Esophagus (tissue), 2 donors: ENCODE results near the gene CCDC188. TPM values are rescaled to one million over a fixed set of nuclear protein-coding genes. Genes with fewer than 3 reads are reported as not detected.
A peak's percentile ranks its signal among the peaks of the same experiment; 100 is the strongest.

Source experiments
- H3K27ac ChIP-seq, 2 donors: one replicate each; pipeline ENCODE4 v1.5.1; 2013; ENCODE audit warnings: low read depth in 2 of 2, mild to moderate bottlenecking in 2 of 2, inconsistent platforms in 1 of 2, low read length in 1 of 2, moderate library complexity in 1 of 2
- H3K27me3 ChIP-seq, 2 donors: one replicate each; pipeline ENCODE4 v1.6.1; 2013; ENCODE audit warnings: low read length in 2 of 2, control low read depth in 1 of 2, mild to moderate bottlenecking in 1 of 2; ENCODE audit not compliant: insufficient read depth in 2 of 2, control insufficient read depth in 1 of 2
- H3K36me3 ChIP-seq, 2 donors: one replicate each; pipeline ENCODE4 v1.6.1; 2013; ENCODE audit warnings: low read length in 1 of 2; ENCODE audit not compliant: control insufficient read depth in 2 of 2, insufficient read depth in 2 of 2
- H3K4me1 ChIP-seq, 2 donors: one replicate each; pipeline ENCODE4 v1.6.1; 2013; ENCODE audit warnings: low read length in 1 of 2; ENCODE audit not compliant: control insufficient read depth in 2 of 2, insufficient read depth in 2 of 2
- H3K4me3 ChIP-seq, 2 donors: one replicate each; pipeline ENCODE4 v1.5.1; 2013; ENCODE audit warnings: low read length in 2 of 2, mild to moderate bottlenecking in 2 of 2, low read depth in 1 of 2, moderate library complexity in 1 of 2
- H3K9me3 ChIP-seq, 2 donors: one replicate each; pipeline ENCODE4 v1.6.1; 2013; ENCODE audit warnings: mild to moderate bottlenecking in 2 of 2, low read depth in 1 of 2, low read length in 1 of 2, moderate library complexity in 1 of 2; ENCODE audit not compliant: control insufficient read depth in 2 of 2, insufficient read depth in 1 of 2
- WGBS, 2 donors: extraction: QIAGEN DNeasy Blood & Tissue Kit; methylation state at CpG; one replicate each; pipeline ENCODE4 v1.1.7; 2013; 5-methylcytosine and 5-hydroxymethylcytosine counted together
- polyA plus RNA-seq, 2 donors: library from polyadenylated mRNA; stranded (reverse); fragments of 200-250 nt; gene quantifications; one replicate each; pipeline ENCODE4 v1.2.3, GENCODE V29; 2013
- donor health status: healthy with polysubstance abuse.
- donor health status: Bipolar disorder and iron deficiency.

The CCDC188 gene
- polyA plus RNA-seq, 2 donors: 0.35 to 0.65 TPM

DNA sequence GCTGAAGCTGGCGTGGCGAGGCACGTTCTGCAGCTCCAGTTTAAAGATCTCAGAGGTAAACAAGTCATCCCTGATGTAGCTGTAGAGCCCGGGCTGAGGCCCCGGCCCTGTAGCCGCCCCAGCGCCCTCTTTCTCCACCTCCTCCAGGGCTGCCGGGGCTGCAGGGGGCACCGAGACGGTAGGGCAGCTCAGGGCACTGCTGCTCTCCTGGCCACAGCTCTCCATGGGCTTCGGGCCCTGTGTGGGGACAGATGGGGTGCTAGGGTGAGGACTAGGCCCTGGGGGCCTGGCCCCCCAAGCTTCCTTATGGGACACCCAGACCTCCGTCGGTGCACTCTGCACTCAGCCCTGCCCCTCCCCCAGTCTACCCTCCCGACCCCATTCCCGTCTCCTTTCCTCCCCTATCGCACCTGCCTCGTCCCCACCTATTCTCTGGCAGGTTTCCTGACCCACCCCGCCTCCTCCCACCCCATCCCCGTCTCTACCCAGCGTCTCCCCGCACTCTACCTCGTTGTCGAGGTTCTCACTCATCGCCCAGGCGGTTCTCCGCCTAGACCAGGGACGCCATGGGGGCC, 34.4 kb downstream of the CCDC188 start:
- Histone ChIP-seq H3K27ac (peak overlapping the region; percentile 65 to 76), H3K36me3 (peaks cover 15 to 46% of the 10 kb centered on the region in 2 donors)

DNA sequence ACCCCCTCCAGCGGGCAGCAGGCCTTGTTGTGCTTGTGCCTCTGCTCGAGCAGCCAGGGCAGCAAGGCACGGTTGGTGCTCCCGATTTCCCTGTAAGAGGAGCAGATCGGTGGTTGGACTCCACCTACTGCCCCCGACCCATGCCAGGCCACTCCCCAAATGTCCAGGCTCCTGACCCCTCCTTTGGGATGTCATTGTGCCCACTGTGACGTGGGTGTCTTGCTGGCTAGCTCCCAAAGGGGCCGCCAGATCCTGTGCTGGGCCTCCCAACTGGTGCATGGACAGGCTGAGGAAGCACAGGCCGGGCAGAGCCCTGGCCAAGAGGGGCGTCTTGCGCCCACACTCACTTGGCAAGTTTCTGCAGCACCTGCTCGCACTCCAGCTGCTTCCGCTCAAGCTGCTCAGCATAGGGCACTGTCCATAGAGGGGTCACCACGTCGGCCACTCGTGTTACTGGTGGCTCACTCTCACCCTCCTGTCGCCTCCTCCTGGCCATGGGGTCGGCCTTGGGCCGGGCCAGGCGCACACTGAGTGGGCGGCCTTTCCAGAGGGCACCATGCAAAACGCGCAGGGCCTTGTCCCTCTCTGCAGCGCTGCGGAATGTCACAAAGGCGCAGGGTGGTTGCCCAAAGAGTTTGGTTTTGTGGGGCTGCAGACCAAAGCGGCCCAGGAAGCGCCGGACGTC, 35.0 kb downstream of the CCDC188 start, which contains the start of gene RANBP1:
TSS of gene RANBP1 (plus strand) at position 414 of the 685 bp plus-strand sequence. CDS start at position 495, 81 bp downstream.
- H3K36me3 ChIP-seq: peaks cover 15 to 47% of the 10 kb centered on the region in 2 donors
- H3K27ac ChIP-seq: peak within 1 kb of the TSS; percentile 65 to 76
- H3K27me3 ChIP-seq: no peaks in the 10 kb centered on the region
- H3K9me3 ChIP-seq: no peaks in the 10 kb centered on the region
- H3K4me1 ChIP-seq: peaks cover 8 to 9% of the 10 kb centered on the region in 2 donors
- WGBS, 2 donors: 61 to 63% methylated on average over 30 of the region's 30 CpGs
- H3K4me3 ChIP-seq: peak within 1 kb of the TSS; percentile 72 to 85

More for the DNA sequence above, 34.4 kb downstream of the CCDC188 start:
- Histone ChIP-seq H3K4me1 (peaks cover 8 to 9% of the 10 kb centered on the region in 2 donors), H3K4me3 (peak overlapping the region; percentile 72 to 85), H3K27me3 (no peaks in the 10 kb centered on the region), H3K9me3 (no peaks in the 10 kb centered on the region)
- 5 to 6% methylated on average over 26 to 27 of the region's 27 CpGs for WGBS, 2 donors

DNA sequence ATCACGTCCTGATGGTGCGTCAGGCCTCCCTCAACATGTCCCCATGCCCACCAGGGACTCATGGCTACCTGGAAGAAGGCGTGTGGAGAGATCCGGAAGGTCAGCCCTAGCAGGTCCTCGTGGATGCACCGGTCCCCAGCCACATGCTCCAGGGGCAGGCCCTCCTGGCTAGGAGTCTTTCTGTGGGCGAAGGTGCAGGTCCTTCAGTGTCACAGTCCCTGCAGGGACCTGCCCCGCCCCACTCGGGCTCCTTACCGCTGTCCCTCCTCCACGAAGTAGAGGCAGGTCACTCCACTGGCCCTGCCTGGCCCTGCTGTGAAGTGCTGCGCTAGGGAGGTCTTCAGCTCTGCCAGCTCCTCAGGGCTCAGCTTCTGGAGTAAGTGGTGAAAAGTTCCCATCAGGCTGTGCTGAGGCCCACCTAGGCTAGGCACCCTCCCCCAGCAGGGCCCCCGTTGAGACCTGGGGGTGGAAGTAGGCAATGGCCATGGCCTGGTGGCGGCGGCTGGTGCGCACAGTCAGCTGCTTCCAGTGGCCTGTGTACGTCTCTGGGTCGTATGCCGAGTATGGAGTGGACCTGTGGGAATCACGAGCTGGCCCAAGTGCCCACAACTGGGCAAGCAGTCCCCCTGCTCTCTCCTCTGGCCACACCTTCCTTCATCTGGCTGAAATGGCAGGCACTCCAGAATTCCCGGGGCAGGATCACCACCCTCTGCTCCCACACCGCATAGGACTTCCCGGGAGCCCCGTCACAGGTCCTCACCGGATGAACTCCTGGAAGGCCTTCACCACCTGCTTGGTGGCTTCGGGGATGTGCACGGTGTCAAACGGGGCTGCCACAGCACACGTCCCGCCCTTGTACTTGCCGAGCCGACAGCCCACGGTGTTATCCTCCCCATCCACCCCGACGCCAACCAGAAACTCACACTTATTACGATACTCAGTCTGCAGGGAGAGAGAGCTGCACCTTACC, 36.1 kb downstream of the CCDC188 start:
- no peaks in the 10 kb centered on the region for H3K27me3 ChIP-seq
- H3K4me1 ChIP-seq: peaks cover 6 to 8% of the 10 kb centered on the region in 2 donors
- 86 to 89% methylated on average over 36 of the region's 36 CpGs for WGBS, 2 donors
- H3K36me3 ChIP-seq: peaks cover 14 to 42% of the 10 kb centered on the region in 2 donors
- no peak overlapping the region for H3K4me3 ChIP-seq
- no peak overlapping the region for H3K27ac ChIP-seq
- H3K9me3 ChIP-seq: no peaks in the 10 kb centered on the region

DNA sequence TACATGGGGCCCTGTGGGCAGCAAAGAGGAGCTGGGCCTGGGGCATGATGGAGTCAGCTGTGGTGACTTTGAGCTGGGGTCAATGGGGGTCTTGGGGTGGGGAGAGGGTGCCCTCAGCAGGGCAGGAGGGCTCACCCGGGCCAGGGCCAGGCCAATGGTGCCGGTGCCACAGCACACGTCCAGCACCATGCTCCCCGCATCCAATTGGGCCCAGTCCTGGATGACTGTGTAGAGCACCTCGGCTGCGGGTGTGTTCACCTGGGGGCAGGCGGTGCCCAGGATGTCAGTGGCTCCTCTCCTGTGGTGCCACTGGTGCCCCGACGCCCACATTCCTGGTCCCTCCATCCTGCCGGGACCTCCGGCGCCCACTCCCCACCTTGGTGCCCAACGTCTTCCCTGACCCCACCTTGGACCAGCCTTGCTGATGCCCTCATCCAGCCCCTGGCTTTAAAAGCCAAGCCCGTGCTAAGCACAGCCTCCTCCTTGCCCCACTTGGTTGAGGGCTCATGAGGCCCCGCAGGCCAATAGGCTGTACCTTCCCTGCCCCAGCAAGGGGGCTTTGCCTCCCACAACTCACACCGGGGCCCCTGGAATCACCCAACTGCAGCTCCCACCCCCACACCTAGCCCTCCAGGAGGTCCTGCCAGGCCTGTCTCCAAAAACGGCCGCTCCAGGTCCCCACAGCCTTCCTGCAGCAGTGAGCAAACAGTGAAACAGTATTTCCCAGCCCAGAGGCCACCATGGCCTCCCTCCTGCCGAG, 37.1 kb downstream of the CCDC188 start:
- H3K4me3 ChIP-seq: no peak overlapping the region
- H3K4me1 ChIP-seq: peaks cover 6 to 8% of the 10 kb centered on the region in 2 donors
- H3K27ac ChIP-seq: no peak overlapping the region
- 81 to 85% methylated on average over 16 to 19 of the region's 19 CpGs for WGBS, 2 donors
- H3K9me3 ChIP-seq: no peaks in the 10 kb centered on the region
- H3K27me3 ChIP-seq: no peaks in the 10 kb centered on the region
- peaks cover 17 to 50% of the 10 kb centered on the region in 2 donors for H3K36me3 ChIP-seq

DNA sequence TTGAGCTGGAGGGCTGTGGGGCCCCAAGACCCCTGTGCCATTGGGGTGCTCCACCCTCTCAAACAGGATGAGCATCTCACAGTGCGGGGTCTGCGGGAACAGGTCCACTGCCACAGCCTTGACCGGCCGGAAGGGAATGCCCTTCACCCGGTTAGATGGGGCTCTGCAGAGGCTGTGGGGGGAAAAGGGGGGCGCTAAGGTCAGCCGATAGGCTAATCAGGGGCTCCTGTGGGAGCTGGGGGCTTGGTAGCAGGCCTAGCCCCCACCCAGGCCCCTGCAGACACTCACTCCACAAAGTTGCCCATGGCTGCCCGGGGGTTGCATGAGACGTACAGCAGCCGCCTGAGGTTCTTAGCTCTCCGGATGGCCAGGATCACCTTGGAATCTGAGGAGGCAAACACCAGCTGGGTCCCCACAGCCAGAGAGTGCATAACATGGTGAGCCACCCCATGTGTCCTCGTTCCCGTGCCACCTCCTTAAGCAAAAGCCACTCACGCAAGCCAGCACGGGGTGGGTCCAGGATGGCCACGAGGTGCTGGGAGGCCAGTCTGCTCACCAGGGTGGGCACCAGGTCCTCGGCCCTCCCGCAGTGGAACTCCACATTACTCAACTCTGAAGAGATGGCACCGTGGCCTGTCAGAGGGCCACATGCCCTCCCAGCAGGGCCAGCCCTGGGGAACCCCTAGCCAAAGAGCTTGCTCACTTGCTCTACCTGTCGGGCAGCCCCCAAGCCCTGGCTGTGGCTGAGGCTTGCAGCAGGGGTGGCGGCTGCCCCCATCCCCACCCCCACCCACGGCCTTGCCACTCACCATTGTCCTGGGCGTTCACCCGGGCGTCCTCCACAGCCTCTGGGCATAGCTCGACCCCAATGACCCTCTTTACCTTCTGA, 38.0 kb downstream of the CCDC188 start:
- no peaks in the 10 kb centered on the region for H3K9me3 ChIP-seq
- H3K27ac ChIP-seq: no peak overlapping the region
- no peaks in the 10 kb centered on the region for H3K27me3 ChIP-seq
- no peak overlapping the region for H3K4me3 ChIP-seq
- H3K36me3 ChIP-seq: peaks cover 24 to 58% of the 10 kb centered on the region in 2 donors
- H3K4me1 ChIP-seq: peaks cover 6 to 8% of the 10 kb centered on the region in 2 donors
- WGBS, 2 donors: 77 to 78% methylated on average over 26 of the region's 26 CpGs

DNA sequence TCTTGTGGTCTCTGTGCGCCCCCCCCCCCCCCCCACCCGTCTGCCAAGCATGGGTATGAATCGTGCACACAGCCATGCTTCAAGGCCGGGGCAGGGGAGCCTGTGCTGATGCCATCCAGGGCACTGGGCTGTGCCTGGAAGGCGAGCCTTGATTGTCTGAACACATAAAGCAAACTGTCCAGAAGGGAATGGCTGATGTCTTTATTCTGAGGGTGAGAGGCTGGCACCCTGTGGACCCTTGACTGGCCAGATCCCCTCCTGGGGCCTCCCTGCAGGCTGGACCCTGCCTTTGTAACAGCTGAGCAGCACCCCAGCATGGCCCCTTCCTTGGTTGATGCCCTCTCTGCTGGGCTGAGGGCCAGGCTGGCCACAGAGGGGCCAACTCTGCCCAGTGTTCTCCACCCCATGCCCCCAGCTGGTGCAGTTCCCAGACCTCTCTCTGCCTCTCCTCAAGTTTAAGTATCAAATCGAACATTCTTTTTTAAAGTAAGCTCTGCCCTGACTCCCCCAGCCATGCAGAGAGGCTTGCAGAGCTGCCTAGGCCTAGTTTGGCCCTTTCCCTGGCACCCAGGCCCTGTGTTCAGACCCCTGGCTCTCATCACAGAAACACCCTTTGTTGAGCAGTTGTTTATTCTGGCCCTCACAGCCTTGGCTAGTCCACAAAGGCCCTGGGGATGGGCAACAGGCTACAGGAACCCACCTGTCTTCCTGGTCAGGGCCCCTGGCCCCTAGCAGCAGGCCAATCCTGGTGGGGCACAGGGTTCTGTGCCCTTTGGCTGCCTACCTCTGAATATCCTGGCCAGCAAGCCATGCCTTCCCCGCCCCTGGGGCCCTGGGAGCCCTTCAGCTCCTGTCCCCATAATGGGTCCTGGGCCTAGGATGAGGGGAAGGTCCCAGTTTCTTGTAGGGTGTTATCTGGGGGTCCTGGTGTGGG, 38.9 kb downstream of the CCDC188 start:
- Histone ChIP-seq H3K4me3 (no peak overlapping the region), H3K4me1 (peaks cover 6 to 8% of the 10 kb centered on the region in 2 donors), H3K27me3 (no peaks in the 10 kb centered on the region), H3K27ac (no peak overlapping the region), H3K36me3 (peaks cover 31 to 67% of the 10 kb centered on the region in 2 donors), H3K9me3 (no peaks in the 10 kb centered on the region)
- 72 to 84% methylated on average over 7 of the region's 7 CpGs for WGBS, 2 donors

GRCh38 chr22:20111045-20111688, 39.7 kb downstream of the CCDC188 start:
- Histone ChIP-seq H3K9me3 (no peaks in the 10 kb centered on the region), H3K4me3 (no peak overlapping the region), H3K4me1 (peaks cover 3 to 4% of the 10 kb centered on the region in 2 donors), H3K27ac (no peak overlapping the region), H3K27me3 (no peaks in the 10 kb centered on the region), H3K36me3 (peaks cover 36 to 73% of the 10 kb centered on the region in 2 donors)
- WGBS, 2 donors: 55 to 60% methylated on average over 13 to 14 of the region's 14 CpGs
